GM19023 (cell line): Measurements from ENCODE around the gene UBE2Q1.

Source experiments
- ATAC-seq: cut with Tn5 transposase; IDR thresholded peaks from one replicate; pipeline ENCODE4 v1.9.1; 2021; ENCODE audit warnings: mild to moderate bottlenecking, moderate library complexity; ENCODE audit not compliant: unreplicated experiment

Gene UBE2Q1

GRCh38 chr1:154578058-154578418 lies 19.6 kb upstream of the UBE2Q1 start:
- ATAC-seq = no peak

DNA sequence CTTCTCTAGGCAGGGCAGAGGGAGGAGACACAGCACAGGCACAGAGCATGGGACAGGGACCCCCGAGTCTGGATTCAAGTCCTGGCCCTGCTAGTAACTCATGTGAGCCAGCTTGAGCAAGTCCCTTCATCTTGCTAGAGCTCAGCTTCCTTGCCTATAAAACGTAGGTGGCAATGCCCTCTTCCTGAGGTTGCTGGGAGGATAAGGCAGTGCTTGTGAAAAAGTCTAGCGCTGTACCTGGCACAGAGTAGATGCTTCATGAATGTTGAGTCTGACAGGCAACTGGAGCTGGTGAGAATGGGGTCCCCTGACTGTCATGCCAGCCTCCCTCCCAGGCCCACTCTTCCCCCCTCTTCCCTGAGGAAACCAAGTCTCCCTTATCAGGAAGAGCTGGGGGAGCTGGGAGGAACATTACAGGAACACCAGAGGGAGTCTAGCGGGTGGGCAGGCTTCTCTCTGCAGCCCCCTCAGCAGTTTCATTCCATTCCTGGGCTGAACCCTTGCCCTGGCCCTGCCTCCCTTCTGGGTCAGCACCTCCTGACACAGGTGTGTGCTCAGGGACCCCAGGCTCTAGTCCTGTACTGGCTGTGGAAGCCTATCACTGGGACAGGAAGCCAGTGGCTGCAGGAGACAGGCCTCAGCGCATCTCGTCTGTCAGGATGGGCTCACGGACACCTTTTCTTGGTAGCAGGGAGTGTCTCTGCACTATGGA lies 19.0 kb upstream of the UBE2Q1 start:
- ATAC-seq = no peak

- ATAC-seq = no peak
Observed at GRCh38 chr1:154575951-154576566, 17.6 kb upstream of the UBE2Q1 start.

DNA sequence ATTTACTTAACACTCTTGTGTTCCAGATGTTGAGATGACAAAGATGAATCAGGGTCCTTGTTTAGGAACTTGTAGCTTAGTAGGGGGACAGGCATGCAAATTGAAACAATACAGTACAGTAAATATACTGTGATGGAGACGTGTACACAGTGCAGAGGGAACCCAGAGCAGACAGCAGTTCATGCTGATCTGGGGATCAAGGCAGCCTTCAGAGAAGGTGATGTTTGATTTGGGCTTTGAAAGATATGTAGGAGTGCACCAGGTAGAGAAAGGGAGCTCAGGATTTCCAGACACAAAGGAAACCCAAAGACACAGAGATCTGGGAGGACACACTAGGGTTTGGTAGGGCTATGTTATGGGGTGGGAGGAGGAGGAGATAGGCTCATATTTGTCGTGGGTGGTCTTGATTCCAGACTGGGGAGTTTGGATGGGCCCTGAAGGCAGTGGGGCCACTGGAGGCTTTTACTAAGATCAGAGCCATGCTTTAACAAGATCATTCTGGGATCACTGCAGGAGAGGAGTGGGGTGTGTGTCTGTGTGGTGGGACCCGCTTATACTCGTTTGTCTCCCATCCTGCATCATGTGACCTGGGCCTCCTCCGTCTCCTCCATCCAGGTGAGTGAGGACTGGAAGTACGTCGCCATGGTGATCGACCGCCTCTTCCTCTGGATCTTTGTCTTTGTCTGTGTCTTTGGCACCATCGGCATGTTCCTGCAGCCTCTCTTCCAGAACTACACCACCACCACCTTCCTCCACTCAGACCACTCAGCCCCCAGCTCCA lies 16.9 kb upstream of the UBE2Q1 start:
- no peak for ATAC-seq

- no peak for ATAC-seq
Observed at GRCh38 chr1:154574716-154575115, 16.3 kb upstream of the UBE2Q1 start.

DNA sequence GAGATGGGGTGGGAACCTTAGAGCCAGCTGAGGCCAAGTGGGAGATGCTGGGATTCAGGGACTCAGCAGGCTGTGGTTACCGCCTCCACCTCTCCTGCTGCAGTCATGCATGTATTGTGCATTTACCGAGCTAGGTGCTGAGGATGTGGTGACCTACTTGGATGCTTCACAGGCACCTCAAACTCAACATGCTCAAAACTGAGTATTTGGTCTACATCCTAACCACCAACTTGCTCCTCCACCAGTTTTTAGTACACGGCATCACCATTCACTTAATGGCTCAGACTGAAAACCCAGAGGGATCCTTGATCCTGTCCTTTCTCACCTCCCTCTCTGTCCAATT lies 14.7 kb upstream of the UBE2Q1 start:
- ATAC-seq = no peak

DNA sequence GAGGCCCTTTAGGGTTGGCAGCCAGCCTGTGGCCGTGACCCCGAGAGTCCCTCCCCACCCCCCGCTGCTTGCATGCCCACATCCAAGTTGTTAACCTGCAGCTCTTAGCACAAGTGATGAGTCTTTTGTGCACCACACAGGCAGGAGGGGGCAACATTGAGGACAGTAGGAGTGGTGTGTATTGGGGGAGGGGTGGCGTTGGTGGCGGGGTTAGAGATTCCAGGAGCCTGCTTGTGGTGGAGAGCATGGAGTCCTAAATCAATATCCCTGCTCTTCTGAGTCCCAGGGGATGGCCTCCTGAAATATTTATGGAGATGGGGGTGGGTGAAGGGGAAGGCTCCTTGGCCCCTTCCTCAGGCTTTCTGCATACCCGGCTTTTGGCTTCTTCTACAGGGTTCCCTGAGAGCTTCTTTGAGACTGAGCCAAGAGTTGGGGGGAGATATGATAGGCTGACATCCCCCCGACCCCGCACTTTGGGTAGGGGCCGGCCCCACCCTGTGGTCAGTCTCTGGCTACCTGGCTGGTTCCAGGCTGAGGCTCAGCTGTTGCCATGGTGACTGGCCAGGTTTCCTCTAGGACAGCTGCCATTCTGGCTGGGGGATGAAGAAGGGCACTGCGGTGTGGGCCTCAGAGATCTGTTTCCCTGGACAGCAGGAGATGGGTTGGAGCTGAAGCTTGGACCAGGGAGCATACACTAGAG lies 14.2 kb upstream of the UBE2Q1 start:
- no peak for ATAC-seq

DNA sequence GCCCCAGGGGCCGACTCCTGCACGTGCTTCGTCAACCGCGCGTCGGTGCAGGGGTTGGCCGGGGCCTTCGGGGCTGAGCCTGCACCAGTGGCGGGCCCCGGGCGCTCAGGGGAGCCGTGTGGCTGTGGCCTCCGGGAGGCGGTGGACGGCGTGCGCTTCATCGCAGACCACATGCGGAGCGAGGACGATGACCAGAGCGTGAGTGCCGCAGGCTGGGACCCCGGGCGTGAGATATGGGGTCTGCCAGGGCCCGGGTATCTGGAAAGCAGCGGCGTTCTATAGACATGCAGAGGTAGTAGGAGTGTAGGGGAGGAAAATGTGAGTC lies 13.5 kb upstream of the UBE2Q1 start:
- ATAC-seq = no peak

GRCh38 chr1:154571244-154571963 lies 12.9 kb upstream of the UBE2Q1 start:
- ATAC-seq = no peak

- ATAC-seq = no peak
Observed at GRCh38 chr1:154568157-154568815, 9.8 kb upstream of the UBE2Q1 start.

DNA sequence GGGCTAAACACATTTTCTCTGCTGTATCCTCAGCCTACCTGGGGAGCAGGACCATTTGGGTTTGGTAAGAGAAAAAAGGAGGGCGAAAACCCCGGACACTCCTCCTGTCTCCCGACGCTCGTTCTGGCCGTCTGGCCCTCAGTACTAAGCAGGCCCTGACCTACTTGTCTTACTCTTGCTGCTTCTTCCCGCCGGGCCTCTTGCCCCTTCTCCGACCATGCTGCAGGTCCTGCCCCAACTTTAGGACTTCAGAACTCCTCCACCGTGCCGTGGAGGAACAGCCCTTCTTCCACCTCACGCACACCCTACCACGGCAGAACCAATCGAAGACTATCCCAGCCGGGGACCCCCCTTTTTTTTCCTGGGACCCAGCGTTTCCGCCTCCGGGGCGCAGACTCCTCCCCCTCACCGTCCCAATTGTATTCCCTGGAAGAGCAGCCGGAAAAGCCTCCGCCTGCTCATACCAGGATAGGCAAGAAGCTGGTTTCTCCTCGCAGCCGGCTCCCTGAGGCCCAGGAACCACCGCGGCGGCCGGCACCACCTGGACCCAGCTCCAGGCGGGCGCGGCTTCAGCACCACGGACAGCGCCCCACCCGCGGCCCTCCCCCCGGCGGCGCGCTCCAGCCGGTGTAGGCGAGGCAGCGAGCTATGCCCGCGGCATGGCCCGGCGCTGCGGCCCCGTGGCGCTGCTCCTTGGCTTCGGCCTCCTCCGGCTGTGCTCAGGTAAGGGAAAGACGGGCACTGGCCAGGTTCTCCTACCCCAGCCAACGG lies 9.1 kb upstream of the UBE2Q1 start, which contains the start of gene CHRNB2:
Gene CHRNB2 (plus strand): TSS at position 393 of the 771 bp plus-strand sequence. CDS start 267 bp downstream, at position 660.
- ATAC-seq = peak; percentile 55

DNA sequence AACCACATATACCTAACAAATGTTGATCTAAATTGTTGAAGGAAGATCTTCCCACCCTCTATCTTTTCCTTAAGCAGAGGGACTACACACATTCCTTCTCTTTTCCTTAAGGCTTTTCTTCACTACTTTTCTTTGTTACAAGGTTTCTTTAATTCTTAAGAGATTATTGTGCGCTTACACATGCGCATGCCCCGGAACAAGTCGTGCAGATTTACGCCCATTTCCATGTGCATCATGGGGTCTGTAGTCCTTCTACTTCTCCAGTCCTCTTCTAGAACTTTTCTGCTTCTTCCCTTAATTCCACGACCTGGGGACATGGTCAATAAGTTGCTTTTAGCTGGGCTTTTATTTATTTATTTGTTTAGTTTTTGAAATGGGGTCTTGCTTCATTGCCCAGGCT lies 7.4 kb upstream of the UBE2Q1 start:
- no peak for ATAC-seq

DNA sequence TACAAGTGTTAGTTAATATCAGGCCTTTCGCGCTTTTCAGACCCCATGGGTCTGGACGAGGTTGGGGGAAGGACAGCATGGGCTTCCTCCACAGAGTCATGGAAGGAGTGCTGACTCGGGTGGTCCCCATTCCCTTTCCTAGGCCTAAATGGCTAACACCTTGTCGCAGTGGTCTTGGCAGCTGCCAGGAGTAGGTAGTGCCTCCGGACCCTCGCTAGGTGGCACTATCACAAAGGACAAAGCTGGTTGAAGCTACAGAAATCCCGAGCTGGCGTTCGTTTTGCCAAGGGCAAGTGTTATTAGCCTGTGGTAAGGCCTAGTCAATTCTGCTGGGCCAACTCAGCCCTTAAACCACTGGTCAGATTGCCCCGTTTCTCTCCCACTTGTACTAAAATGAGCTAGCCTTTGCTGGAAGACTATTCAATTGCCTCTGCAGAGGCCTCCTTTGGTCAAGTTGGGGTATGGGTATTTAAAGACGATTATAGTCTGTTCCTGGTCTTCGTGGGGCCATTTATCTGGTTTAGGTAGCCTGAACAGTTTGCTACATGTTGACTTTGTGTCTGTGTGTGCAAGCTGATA lies 1.1 kb upstream of the UBE2Q1 start:
- peak; percentile 28 for ATAC-seq

DNA sequence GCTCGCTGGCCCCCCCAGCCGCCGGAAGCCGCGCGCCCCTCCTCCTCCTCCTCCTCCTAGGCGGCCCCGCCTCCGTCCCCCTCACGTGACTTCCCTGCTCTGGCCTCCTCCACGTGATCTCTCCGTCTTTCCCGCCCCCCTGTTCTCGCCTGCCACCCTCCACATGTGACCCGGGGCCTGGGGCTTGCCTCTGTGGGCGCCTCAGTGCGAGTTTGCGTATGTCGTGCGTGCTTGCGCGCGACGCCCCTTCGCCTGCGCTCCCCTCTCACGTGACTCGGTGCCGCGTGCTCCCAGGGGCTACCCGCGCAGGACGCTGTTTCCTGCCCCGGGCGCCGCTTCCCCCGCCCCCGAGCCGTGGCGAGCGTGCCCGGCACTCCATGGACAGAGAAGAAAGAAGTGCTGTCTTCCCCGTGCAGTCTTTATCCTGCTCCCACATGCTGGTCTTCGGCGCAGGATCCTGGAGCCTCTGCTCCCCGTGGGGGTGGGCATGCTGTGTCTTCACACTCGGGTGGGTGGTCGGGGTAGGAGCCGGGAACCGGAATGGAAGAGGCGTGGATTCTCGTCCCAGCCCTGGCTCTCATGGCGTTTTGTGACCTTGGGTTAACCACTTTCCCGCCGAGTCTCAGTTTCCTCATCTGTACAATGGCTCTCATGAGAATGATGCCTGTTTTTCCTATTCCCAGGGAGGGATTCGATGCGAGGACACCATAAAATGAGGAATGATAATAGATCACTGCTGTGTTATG lies 431 bp upstream of the UBE2Q1 start:
- peak; percentile 90 for ATAC-seq

DNA sequence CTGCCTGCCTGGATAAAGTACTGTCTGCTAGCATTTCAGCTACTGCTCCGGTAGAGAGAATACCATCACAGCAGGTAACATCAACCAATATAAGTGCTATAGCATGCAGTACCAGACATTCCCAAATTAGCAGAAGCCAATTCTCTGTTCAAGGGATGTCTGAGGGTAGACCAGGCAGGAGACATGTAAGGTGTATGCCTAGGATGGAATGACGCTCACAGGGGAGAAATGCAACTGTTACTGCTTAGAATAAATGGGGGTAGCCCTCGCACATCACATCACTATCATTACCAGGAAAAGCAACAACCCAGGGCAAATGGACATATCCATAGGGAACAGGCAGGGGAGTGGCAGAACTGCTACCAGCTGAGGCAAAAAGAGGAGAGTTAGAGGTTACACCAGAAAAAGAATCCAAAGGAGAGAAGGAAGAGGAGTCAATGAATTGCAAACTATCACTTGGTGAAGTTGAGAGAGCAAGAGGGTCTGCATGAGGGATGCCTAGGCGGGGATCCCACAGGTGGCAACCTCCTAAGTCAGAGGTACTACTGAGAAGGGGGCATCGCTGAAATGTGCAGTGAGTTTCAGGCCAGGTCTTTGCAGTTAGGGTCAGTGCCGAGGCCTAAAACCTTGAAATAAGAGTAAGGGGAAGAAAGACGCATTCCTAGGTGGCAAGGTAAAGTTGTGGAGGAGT lies 1.1 kb downstream of the UBE2Q1 start:
- no peak for ATAC-seq

- no peak for ATAC-seq
Observed at GRCh38 chr1:154556422-154556821, 2.0 kb downstream of the UBE2Q1 start.

GRCh38 chr1:154553056-154554030 lies 5.1 kb downstream of the UBE2Q1 start:
- no peak for ATAC-seq
